Psoas muscle (tissue), 8 donors: Measurements from ENCODE around the gene SPSB2. TPM values are rescaled to one million over a fixed set of nuclear protein-coding genes. Genes with fewer than 3 reads are reported as not detected.

Experiments
- ATAC-seq, 4 donors: fragments of 200-7000 bp; cut with Tn5 transposase; one replicate each; pipeline ENCODE4 v1.9.1; 2020; ENCODE audit warnings: moderate library complexity in 3 of 4, mild to moderate bottlenecking in 2 of 4
- DNase-seq, 2 donors: peaks; one replicate each; pipeline ENCODE4 v3.0.0-alpha.2; 2020
- H3K27ac ChIP-seq: fragments of 200-600 bp; one replicate; pipeline ENCODE4 v1.8.0; 2022
- H3K27me3 ChIP-seq, 3 donors: fragments of 200-600 bp in 1 of 3; one replicate each; pipeline versions ENCODE4 v1.6.1 to v1.8.0; 2013 to 2022; ENCODE audit warnings: low read length in 2 of 3, mild to moderate bottlenecking in 2 of 3, moderate library complexity in 1 of 3; ENCODE audit not compliant: insufficient read depth in 3 of 3
- H3K36me3 ChIP-seq, 2 donors: fragments of 200-600 bp in 1 of 2; one replicate each; pipeline versions ENCODE4 v1.6.1 to v1.8.0; 2013 to 2022; ENCODE audit warnings: low read depth in 1 of 2, mild to moderate bottlenecking in 1 of 2, moderate library complexity in 1 of 2; ENCODE audit not compliant: insufficient read depth in 1 of 2
- H3K4me1 ChIP-seq: fragments of 200-600 bp; one replicate; pipeline ENCODE4 v1.8.0; 2022
- H3K4me3 ChIP-seq: fragments of 200-600 bp; one replicate; pipeline ENCODE4 v1.8.0; 2022; ENCODE audit warnings: mild to moderate bottlenecking
- H3K9me3 ChIP-seq: fragments of 200-600 bp; one replicate; pipeline ENCODE4 v1.8.0; 2022
- CTCF ChIP-seq: fragments of 200-600 bp; IDR thresholded peaks from one replicate; pipeline ENCODE4 v1.8.0; 2022; ENCODE audit warnings: antibody characterized with exemption
- WGBS, 3 donors: extraction: QIAGEN DNeasy Blood & Tissue Kit; methylation state at CpG; one replicate each; pipeline versions ENCODE4 v1.1.6 to v1.1.7; 2013; 5-methylcytosine and 5-hydroxymethylcytosine counted together
- intact Hi-C, 2 donors: fragments of 100-400 bp; cut with DNase I; formaldehyde crosslinking; loops; one replicate each; pipeline versions ENCODE4 v1.11.0 to v1.14.2; 2022
- polyA plus RNA-seq, 3 donors: library from polyadenylated mRNA; stranded (reverse); fragments of 200-250 nt; gene quantifications; one replicate each; pipeline ENCODE4 v1.2.3, GENCODE V29; 2013
- total RNA-seq, 4 donors: library from RNA; stranded (reverse); fragmentation: NEBNext Ultra II Directional in 2 of 4; extraction: Animal tissue kit (Norgen Biotek cat#: 25700) in 2 of 4; gene quantifications; one replicate each; pipeline versions ENCODE4 v1.2.1 to v1.2.4, GENCODE V29; 2021 to 2023
- donor health status: healthy with polysubstance abuse.
- donor health status: DM: no; HTN: no; CAD: no; lungs with moderate emphysema.
- donor health status: Bipolar disorder and iron deficiency.
- donor health status: healthy.
- donor health status: DM: yes; HTN: yes; CAD: no.
- donor health status: DM: no; HTN: no; CAD: no.
- donor health status: DM: no; HTN: no; CAD: no.
- donor health status: DM: yes; HTN: yes; CAD: no.

The SPSB2 gene
- total and polyA plus RNA-seq, 7 donors: 2.4 to 10.2 (median 4.3) TPM

GRCh38 chr12:6845395-6845794, 27.7 kb downstream of the SPSB2 start:
- Histone ChIP-seq H3K36me3 (no peaks in the 10 kb centered on the region), H3K4me1 (no peaks in the 10 kb centered on the region), H3K9me3 (no peaks in the 10 kb centered on the region), H3K27ac (no peak overlapping the region), H3K27me3 (no peaks in the 10 kb centered on the region), H3K4me3 (no peak overlapping the region)
- WGBS, 3 donors: 88 to 92% (median 90%) methylated on average over 17 of the region's 17 CpGs
- intact Hi-C loops: no loop called here
- TF ChIP-seq CTCF: no peak
- no peak for ATAC-seq
- peak in 1 of 2 donors; percentile 43 for DNase-seq

- no peaks in the 10 kb centered on the region for H3K9me3 ChIP-seq
- no peaks in the 10 kb centered on the region for H3K27me3 ChIP-seq
- H3K27ac ChIP-seq: no peak overlapping the region
- peak in 1 of 2 donors; percentile 43 for DNase-seq
- no peak overlapping the region for H3K4me3 ChIP-seq
- WGBS, 3 donors: 67 to 73% (median 70%) methylated on average over 15 to 16 of the region's 16 CpGs
- H3K4me1 ChIP-seq: no peaks in the 10 kb centered on the region
- no peaks in the 10 kb centered on the region for H3K36me3 ChIP-seq
- intact Hi-C loops: no loop called here
- ATAC-seq: no peak
- no peak for TF ChIP-seq CTCF
Observed at GRCh38 chr12:6843118-6843902, 29.8 kb downstream of the SPSB2 start.

- Histone ChIP-seq H3K27ac (no peak overlapping the region), H3K4me1 (no peaks in the 10 kb centered on the region), H3K27me3 (no peaks in the 10 kb centered on the region), H3K9me3 (no peaks in the 10 kb centered on the region), H3K36me3 (no peaks in the 10 kb centered on the region), H3K4me3 (no peak overlapping the region)
- WGBS, 3 donors: 94 to 98% (median 95%) methylated on average over 4 of the region's 4 CpGs
- no peak for TF ChIP-seq CTCF
- no peak for ATAC-seq
- intact Hi-C loops: no loop called here
- peak in 1 of 2 donors; percentile 12 for DNase-seq
Observed at GRCh38 chr12:6842075-6842474, 31.0 kb downstream of the SPSB2 start.

- intact Hi-C loops: no loop called here
- Histone ChIP-seq H3K27ac (no peak within 1 kb of the TSS), H3K4me1 (no peaks in the 10 kb centered on the region), H3K27me3 (no peaks in the 10 kb centered on the region), H3K9me3 (no peaks in the 10 kb centered on the region), H3K4me3 (no peak within 1 kb of the TSS), H3K36me3 (no peaks in the 10 kb centered on the region)
- WGBS, 3 donors: 40 to 47% (median 46%) methylated on average over 22 to 24 of the region's 24 CpGs
- peak in 2 of 4 donors; percentile 32 to 37 for ATAC-seq
- DNase-seq: peak in 1 of 2 donors; percentile 32
- TF ChIP-seq CTCF: no peak
Observed at GRCh38 chr12:6840761-6841515, 32.2 kb downstream of the SPSB2 start, which contains the start of gene GNB3. Gene GNB3, plus strand, starts transcription at chr12:6840925. Its CDS starts 363 bp downstream, at chr12:6841288.
